LoVo (cell line): ENCODE measurements around the gene PHF8.

ENCODE experiments used
- DNase-seq: peaks from one replicate; pipeline ENCODE4 v3.0.0-alpha.2; 2016; ENCODE audit warnings: low spot score

PHF8 gene

GRCh38 chrX:54044126-54044876 is at the start of gene PHF8:
TSS of gene PHF8 (minus strand) at chrX:54044473. CDS start at chrX:54042728, 1,745 bp downstream.
- peak; percentile 89 for DNase-seq

DNA sequence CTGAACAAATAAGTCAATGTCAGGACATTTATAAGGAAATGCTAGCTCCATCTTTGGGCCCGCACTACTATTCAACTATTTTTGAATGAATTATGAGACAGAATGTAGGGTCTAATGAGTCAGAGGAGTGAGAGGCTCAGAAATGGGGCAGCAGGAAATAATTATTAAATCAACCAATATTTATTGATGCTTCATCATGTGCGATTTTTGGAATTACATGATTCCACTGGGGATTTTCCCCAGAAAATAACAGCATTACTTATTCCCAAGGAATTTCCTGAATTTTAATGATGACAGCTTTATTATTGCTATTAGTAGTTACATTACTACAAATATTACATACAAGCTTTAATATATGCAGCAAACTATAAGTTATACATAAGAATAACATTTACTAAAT is 49.3 kb upstream of the PHF8 start:
- DNase-seq: no peak

DNA sequence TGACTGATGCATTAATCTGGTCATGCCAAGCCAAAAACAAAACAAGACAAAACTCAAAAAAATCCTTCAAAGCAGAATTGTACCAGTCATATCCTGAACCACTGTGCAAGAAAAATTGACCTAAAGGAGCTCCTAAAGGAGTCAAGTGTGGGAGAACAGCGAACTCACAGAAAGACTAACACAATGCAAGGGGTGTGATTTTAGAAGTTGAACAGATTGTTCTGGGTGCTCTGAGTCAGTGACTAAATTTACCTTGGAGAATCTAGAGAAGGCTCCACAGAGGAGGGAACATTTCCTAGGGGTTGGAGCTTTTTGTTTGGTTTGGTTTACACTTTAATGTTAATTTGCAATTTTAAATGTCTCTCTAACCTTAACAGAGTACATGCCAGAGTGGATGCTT is 48.9 kb upstream of the PHF8 start:
- DNase-seq: no peak

DNA sequence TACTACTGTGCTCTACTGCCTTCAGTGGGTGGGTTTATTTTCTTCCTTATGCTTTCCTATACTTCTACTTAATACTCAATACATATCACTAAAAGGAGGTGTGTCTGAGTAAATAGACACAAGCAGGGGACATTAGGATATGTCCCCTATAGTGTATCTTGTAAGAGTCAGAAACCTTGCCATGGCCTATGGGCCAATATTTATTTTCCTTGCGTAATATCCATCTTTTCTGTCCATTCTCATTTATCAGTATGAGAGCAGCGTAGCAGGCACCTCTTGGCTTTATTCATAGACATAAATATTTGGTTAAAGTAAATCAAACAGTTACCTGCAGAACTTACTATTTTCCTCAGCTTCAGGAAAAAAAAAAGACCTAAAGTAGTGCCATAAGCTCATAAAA is 46.6 kb upstream of the PHF8 start:
- DNase-seq: no peak

DNA sequence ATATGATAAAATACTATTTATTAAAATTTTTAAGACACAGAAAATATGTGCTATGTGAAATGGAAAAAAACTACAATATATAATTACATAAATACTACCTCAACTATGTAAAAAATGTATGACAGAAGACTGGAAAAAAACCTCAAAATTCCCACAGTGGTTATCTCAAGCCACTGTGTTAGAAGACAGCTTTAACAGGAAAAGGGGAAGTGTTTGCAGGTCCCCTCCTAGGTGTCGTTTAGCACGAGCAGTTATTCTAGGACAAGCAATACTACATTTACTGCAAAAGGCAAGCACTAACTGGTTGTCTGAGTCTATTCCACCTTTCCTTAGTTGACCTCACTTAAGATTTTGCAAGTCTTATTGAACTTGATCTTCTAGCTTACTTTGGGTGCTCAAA is 44.9 kb upstream of the PHF8 start:
- DNase-seq: no peak

DNA sequence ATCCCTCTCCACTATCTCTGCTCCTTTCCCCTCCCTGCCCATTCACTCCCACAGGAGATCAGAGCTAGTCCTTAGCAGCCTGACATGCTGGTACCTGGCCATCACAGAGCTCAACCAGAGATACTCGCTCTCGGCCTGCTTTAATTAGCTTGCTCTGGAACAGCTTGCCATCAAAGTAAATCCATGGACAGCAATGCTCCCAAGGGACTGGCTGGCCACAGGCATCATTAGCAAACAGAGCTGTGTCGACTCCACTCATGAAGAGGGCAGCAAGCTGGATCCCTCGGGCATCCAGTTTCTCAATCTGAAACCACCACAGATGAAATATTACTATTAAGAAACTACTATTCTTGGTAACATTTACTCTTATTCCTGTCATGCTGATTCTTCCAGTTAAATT is 43.4 kb upstream of the PHF8 start:
- no peak for DNase-seq

DNA sequence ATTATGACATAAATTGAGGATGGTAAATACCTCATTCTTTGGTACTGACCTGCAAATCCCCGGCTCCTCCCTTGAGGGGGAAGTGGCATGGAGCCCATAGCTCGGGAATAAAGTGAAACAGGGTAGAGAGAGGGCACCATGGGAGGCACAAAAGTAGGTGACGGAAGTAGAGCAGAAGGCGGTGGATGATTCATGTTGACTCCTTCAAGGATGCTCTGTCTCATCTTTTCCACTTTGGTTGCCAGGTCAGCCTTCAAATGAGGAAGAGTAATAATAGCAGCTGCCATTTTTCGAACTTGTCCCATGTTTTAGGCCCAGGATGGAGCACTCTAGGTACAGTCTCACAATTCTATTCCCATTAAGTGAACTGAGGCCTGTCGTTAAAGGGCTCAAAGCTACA is 41.4 kb upstream of the PHF8 start:
- no peak for DNase-seq

DNA sequence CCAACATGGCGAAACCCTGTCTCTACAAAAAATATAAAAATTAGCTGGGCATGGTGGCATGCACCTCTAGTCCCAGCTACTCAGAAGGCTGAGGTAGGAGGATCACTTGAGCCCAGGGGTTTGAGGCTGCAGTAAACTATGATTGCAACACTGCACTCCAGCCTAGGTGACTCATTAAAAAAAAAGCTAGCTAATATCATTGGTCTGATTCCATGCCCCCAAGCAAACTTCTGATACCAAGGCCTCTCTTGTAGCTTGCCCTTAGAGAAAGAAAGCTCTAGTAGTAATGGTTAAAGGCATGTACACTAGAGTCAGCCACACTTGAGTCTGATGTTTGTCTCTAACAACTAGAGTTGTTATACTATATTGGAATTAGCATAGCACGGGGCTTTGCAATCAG is 32.6 kb upstream of the PHF8 start:
- no peak for DNase-seq

GRCh38 chrX:54074826-54075225 is 30.6 kb upstream of the PHF8 start:
- no peak for DNase-seq

DNA sequence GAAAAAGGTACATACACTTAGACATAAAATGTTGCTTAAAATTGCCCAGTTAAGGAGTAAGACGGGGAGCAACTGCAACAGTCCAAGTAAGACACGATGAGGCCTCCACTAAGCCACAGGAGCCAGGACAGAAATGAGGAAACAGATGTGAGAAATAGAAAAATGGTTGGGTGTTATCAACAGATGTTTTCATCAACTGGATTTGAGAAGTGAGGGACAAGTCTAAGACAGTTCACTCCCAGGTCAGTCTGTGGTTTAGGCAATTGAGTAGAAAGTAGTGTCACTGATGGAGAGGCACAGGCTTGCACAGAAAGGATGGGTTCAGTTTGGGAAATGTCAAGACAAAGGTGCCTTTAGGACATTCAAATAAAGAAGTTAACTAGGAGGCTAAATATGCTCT is 23.5 kb upstream of the PHF8 start:
- DNase-seq: no peak

- DNase-seq: no peak
These were observed 22.6 kb upstream of the PHF8 start for GRCh38 chrX:54066841-54067240.

DNA sequence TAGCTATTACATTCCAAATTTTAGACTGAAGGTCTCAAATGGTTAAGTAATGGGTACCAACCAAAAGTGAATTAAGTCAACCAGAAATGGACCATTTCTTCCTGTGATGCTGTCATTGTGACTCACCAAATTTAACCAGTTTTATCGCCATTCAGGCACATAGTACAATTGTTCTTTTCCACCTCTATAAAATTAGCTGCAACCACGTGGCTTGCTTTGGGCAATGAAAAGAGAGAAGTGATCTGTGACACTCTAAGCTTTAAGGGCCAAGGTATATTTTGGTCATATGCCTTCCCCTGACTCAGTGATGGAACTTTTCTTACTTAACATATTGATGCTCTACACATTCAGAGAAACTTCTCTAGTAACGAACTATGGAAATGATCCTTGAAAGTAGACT is 20.3 kb upstream of the PHF8 start:
- no peak for DNase-seq

DNA sequence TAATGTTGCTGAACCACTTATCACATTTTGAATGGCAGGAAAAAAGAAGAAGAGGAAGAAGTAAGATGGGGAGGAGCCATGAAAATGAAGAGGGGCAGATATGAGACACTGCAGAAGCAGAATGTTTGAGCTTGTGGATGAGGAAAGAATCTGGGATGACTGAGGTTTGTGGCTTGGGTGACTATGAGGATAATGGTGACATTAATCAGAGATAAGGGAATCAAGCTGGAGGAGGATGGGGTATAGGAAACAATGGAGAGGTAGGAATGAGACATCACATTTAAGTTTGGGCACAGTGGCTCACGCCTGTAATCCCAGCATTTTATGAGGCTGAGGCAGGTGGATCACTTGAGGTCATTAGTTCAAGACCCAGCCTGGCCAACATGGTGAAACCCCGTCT is 19.1 kb upstream of the PHF8 start:
- DNase-seq: no peak

- DNase-seq: no peak
These were observed 5.5 kb upstream of the PHF8 start for GRCh38 chrX:54049801-54050200.

DNA sequence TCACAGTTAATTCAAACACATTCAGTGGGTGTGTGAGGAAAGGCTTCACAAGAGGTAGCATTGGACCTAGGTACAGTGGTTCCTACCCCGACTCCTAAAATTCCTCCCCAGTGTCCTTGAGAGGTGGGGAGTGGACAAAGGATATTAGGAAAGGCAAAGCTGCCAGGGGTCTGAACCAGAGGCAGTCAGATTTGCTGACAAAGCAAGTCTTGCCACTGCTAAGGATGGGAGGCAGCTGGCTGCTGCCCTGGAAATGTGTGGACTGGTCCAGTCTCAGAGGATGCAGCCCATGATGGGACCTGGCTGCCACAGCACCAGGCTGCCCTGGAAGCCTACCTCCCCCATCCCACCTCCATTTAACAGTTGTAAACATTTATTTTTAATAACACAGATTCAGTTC is 4.1 kb upstream of the PHF8 start:
- no peak for DNase-seq

- no peak for DNase-seq
These were observed 1.4 kb upstream of the PHF8 start for GRCh38 chrX:54045563-54046228.

GRCh38 chrX:54044877-54045338 is 635 bp upstream of the PHF8 start:
- no peak for DNase-seq

GRCh38 chrX:54043541-54044125 is 640 bp downstream of the PHF8 start:
- DNase-seq: peak; percentile 15

DNA sequence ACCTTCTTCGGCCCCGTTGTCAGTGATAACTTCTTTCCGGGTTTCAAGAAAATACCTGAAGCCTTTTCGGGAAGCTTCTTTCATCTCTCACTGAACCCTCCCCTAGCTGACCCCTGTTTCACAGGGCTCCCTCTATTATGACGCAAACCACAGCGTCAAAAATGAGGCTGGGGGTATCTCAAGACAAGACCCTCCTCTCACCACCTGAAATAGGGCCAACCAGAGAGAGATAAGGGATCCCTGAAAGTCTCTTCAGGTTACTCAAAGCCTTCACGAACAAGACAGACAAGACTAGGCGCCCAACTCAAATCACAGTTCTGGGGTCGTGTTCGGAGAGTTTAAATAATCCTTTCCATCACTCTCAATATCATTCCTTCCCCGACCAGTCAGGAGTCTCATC is 1.2 kb downstream of the PHF8 start:
- no peak for DNase-seq

DNA sequence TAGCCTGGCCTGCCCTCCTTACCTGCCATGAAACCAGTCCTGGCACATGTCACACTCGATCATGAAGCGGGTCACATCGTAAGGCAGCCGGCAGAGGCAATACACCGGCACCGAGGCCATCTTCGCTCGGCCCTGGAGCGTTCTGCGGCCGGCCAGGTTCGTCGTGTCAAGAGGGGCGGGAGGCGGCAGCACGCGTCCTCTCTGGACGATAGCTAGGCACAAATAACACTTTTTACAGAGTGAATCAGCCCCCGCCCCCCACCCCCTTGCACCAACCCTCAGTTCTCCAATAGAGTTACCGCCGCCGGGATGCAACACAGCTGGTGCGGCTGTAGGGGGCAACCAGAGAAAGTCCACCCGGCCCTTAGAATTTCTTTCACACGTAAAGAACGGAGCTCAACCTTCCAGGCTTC is 1.7 kb downstream of the PHF8 start:
- peak; percentile 34 for DNase-seq

GRCh38 chrX:54030329-54030728 is 13.9 kb downstream of the PHF8 start:
- DNase-seq: no peak

DNA sequence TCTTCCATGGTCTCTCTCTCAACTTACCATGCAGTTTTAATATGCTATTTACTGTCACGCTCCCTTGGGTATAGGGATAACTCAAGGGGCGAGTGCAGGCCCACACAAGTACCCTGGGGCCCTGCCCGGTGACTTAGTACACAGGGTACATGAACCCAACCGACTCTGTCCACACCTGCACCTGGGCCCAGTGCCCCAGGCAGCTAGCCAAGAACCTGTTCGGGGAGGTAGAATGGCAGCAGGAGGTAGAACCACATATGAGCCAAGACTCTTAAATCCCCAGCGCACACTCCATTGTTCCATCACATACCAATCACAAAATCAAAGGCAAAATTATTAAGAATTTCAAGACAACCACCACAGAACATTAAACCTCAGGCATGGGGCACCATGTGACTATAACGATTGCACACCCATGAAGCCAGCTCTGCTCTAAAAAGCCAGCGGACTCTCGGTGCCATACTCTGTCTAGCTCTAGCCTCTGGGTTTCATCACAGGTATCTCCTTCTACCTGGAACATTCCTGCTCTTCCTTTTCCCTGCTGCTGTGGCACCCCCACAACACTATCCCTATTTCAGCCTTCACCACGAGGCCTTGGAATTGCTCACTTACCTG is 14.6 kb downstream of the PHF8 start:
- no peak for DNase-seq

DNA sequence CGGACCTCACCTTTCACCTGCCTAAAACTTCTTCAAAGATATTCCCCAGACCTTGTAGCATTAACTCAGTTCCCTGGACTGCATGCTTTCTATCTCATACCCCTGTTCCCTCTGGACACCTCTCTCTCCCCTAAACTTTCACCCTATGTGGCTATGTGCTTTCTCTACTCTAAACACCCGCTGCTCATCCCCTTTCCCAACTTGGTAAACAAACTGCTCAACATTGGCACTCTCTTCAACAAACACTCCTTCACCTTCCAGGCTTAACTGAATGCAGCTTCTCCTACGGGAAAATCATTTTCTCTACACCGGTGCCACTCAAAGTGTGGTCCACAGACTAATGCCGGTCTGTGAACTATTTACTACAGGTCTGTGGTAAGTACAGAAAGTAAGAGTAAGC is 19.9 kb downstream of the PHF8 start:
- no peak for DNase-seq
